ENCODE results near the gene SMAP1.

Gene SMAP1

DNA sequence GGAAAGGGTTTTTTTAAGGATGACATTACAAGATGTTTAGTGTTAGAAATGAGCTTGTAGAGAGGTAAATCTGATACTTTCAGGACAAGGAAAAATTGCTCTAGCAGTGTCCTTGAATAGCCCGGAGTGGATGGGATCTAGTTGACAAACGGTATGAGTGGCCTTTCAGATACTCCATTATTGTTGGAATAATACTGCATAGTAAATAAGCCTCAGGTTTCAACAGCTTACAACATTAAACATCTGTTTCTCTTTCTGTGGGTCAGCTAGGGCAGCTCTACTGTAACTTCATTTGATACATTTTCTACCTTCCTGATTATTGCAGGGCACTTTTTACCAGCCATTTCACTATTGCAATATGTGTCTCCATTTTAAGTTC, 171.2 kb downstream of the SMAP1 start:
- no peak for TF ChIP-seq SIN3A (IDR thresholded peaks at IDR 0.05; ENCODE audit: borderline replicate concordance, insufficient read depth, low read length)
- TF ChIP-seq, protein P1, sequence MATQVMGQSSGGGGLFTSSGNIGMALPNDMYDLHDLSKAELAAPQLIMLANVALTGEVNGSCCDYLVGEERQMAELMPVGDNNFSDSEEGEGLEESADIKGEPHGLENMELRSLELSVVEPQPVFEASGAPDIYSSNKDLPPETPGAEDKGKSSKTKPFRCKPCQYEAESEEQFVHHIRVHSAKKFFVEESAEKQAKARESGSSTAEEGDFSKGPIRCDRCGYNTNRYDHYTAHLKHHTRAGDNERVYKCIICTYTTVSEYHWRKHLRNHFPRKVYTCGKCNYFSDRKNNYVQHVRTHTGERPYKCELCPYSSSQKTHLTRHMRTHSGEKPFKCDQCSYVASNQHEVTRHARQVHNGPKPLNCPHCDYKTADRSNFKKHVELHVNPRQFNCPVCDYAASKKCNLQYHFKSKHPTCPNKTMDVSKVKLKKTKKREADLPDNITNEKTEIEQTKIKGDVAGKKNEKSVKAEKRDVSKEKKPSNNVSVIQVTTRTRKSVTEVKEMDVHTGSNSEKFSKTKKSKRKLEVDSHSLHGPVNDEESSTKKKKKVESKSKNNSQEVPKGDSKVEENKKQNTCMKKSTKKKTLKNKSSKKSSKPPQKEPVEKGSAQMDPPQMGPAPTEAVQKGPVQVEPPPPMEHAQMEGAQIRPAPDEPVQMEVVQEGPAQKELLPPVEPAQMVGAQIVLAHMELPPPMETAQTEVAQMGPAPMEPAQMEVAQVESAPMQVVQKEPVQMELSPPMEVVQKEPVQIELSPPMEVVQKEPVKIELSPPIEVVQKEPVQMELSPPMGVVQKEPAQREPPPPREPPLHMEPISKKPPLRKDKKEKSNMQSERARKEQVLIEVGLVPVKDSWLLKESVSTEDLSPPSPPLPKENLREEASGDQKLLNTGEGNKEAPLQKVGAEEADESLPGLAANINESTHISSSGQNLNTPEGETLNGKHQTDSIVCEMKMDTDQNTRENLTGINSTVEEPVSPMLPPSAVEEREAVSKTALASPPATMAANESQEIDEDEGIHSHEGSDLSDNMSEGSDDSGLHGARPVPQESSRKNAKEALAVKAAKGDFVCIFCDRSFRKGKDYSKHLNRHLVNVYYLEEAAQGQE (IDR thresholded peaks at IDR 0.05; ENCODE audit: insufficient read depth in 1 of 2, low read depth in 2 of 2, low read length in 2 of 2): no peak

DNA sequence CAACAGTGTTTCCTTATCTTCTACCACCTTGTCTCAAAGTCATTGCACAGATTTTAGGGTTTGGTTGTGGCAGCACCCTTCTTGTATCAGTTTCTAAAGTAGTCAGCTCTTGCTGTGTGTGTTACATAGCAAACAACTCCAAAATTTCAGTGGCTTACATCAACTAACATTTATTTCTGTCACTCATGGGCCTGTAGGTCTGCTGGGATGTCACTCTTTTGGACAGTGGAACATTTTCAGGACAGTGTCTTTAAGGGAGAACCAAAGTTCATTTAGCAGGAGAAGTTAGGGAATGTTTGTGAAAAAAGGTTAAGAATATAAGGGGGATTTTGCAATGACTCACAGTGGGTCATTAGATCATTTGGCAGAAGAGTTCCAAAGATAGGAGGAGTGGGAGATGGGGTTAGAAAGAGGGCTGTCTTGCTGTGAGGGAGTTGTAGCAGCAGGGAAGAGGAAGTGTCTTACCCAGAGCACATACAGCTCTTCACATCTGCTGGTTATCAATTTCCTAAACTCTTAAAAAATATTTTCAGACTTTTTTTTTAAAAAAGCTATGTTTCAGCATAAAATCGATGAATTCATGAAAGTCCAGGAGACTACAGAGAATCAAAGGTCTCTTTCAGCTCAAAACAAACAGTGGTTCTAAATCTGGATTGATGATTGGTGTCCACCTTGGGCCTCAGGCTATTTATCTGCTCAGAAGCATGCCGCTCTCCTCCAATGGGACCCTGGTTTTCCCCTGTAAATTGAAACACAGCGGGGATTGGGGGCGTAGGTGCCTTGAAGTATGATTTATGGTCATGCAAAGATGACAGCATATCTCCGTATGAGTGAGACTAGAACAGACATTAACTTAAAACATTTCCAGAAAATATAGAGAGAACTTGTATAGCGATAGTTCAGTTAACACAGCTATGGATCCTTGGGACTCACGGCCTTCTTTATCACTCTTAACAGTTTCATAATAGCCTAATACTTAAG, 171.9 kb downstream of the SMAP1 start:
- no peak for TF ChIP-seq SIN3A (IDR thresholded peaks at IDR 0.05; ENCODE audit: borderline replicate concordance, insufficient read depth, low read length)
- no peak for TF ChIP-seq POLR2AphosphoS5 (IDR thresholded peaks at IDR 0.05; ENCODE audit: low read depth, low read length)
- TF ChIP-seq, protein P1 (IDR thresholded peaks at IDR 0.05; ENCODE audit: insufficient read depth in 1 of 2, low read depth in 2 of 2, low read length in 2 of 2): no peak
- TF ChIP-seq FOXP2 (optimal IDR thresholded peaks at IDR 0.05; ENCODE audit: borderline replicate concordance, extremely low read depth, extremely low read length, insufficient read depth): no peak
- TF ChIP-seq TAF1 (IDR thresholded peaks at IDR 0.05; ENCODE audit: borderline replicate concordance, insufficient read depth, low read length): no peak

DNA sequence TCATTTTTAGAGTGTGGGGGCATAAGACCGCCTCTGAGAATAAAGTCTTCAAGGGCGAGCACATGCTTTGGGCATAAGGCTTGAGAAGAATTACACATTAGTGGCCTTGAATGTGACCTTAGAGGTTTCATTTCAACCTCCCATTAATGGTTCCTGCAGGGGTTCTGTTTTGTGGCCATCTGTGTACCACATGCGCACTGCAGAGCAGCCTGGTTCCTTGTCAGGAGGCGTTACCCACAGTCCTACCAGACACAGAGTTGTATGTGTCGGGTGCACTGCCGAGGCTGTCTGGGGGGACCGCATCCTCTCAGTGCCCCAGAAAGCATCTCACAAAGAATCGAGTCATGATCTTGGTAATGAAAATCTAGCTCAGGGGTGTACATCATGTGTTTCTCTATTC, 173.4 kb downstream of the SMAP1 start:
- TF ChIP-seq TAF1 (IDR thresholded peaks at IDR 0.05; ENCODE audit: borderline replicate concordance, insufficient read depth, low read length) (no peak), POLR2AphosphoS5 (IDR thresholded peaks at IDR 0.05; ENCODE audit: low read depth, low read length) (no peak), FOXP2 (optimal IDR thresholded peaks at IDR 0.05; ENCODE audit: borderline replicate concordance, extremely low read depth, extremely low read length, insufficient read depth) (no peak), SIN3A (IDR thresholded peaks at IDR 0.05; ENCODE audit: borderline replicate concordance, insufficient read depth, low read length) (no peak)
- TF ChIP-seq, protein P1 (IDR thresholded peaks at IDR 0.05; ENCODE audit: insufficient read depth in 1 of 2, low read depth in 2 of 2, low read length in 2 of 2): no peak

DNA sequence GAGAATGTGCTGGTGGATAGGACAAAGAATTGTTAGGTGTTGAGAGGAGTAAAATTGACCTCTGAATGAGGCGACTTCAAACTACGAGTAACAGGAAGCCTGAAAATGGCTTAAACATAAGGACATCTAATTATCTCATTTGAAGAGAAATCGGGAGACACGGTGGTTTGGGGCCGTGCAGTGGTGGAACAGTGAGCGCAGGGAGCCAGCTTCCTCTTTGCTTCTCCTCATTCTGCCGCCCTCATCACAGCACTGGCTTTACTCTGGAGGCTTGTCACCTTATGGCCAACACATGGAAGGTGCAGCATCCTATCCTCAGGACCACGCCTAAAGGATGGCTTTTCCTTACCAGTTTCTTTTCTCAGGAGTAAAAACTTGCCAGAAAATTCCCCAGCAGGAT, 174.9 kb downstream of the SMAP1 start:
- TF ChIP-seq POLR2AphosphoS5 (IDR thresholded peaks at IDR 0.05; ENCODE audit: low read depth, low read length) (no peak), FOXP2 (optimal IDR thresholded peaks at IDR 0.05; ENCODE audit: borderline replicate concordance, extremely low read depth, extremely low read length, insufficient read depth) (no peak)

DNA sequence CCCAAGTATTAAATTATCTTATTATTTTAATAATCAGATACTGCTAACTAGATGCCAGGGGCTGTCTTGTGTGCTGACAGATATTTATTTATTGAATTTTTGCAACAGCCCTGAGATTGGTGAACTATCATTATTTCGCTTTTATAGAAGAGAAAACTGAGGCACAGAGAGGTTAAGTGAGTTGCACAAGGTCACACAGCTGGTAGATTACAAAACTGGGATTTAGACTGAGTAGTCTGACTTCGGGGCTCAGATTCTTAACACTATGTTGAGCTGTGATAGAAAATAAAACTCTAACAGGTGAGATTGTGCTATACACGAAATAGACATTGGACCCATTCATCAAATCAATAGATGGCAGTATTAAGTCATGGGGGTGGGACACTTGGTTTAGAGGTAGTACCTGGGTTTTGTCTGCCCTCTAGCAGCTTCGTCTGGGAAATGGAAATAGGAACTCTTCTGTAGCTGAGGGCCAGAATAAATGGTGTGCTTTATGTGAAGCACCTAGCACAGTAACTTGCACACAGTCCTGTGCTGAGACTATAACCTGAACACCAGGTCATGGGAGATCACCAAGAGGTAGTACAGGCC, 175.7 kb downstream of the SMAP1 start:
- TF ChIP-seq TAF1 (IDR thresholded peaks at IDR 0.05; ENCODE audit: borderline replicate concordance, insufficient read depth, low read length): no peak
- TF ChIP-seq, protein P1 (IDR thresholded peaks at IDR 0.05; ENCODE audit: insufficient read depth in 1 of 2, low read depth in 2 of 2, low read length in 2 of 2): no peak
- TF ChIP-seq POLR2AphosphoS5 (IDR thresholded peaks at IDR 0.05; ENCODE audit: low read depth, low read length): no peak
- TF ChIP-seq FOXP2 (optimal IDR thresholded peaks at IDR 0.05; ENCODE audit: borderline replicate concordance, extremely low read depth, extremely low read length, insufficient read depth): no peak
- no peak for TF ChIP-seq SIN3A (IDR thresholded peaks at IDR 0.05; ENCODE audit: borderline replicate concordance, insufficient read depth, low read length)

All from PFSK-1 (cell line).